NCI-H2227 (cell line): Measurements from ENCODE around the gene ZNF699.
"Not testable (repeated sequence)": the region's sequence is repeated elsewhere in the genome, so short reads cannot be mapped to it uniquely, and the experiment has no call there.

ENCODE experiments used
- DNase-seq: peaks from one replicate; lab custom pipeline; 2025; ENCODE audit not compliant: unreplicated experiment; lab: John Stamatoyannopoulos, UW

Gene ZNF699

DNA sequence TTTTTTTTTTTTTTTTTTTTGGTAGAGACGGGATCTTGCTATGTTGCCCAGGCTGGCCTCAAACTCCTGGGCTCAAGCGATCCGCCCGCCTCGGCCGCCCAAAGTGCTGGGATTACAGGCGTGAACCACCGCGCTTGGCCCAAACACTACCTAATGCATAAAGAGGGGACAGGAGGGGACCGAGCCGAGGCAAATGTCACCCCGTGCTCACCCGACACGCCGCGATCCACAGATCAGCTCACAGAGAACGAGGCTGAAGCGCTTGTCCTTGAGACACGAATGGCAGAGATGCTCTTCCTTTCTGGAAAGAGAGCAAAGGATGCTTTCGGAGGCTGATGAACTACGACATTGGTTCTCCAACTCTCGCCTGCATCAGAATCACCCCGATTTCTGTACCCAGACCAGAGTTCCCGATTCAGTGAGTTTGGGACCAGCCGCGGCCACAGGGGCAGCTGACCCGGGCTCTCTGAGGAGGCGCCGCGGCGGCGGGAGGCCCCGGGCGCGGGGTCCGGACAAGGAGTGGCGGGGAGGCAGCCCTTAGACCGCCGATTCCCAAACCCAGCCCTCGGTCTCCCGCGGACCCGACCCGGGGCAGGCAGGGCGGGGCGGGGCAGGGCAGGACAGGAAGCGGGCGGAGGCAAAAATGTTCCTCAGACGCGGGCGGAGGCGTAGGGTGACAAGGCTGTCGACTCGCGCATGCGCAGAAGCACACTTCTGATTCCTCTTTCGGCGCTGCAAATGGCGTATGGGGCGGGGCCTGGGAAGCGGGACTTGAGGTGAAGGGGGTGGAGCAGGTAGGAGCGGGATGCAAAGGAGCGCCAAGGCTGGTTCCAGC, at the start of gene ZNF699:
ZNF699 (minus strand) TSS at position 700 of the 835 bp plus-strand sequence. CDS start 4,719 bp downstream, outside the sequence.
- DNase-seq, result peak; percentile 96

DNA sequence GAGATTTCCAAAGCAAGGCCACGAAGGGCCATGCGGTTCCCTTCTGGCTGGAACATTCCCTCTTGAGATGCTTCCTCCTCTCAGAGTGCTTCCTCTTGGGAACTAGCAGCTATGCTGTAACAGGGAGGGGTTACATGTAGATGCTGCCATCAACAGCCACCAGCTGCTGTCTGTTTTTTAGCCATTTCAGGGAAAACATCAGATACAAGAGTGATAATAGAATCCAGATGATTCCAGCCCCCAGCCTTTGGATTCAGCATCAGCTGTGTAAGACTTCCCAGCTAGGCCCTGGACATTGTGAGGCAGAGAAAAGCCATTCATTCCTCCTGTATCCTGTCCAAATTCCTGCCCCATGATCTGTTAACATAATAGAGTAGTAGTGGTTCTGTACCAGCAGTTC, 45.0 kb upstream of the ZNF699 start:
- DNase-seq, result no peak

DNA sequence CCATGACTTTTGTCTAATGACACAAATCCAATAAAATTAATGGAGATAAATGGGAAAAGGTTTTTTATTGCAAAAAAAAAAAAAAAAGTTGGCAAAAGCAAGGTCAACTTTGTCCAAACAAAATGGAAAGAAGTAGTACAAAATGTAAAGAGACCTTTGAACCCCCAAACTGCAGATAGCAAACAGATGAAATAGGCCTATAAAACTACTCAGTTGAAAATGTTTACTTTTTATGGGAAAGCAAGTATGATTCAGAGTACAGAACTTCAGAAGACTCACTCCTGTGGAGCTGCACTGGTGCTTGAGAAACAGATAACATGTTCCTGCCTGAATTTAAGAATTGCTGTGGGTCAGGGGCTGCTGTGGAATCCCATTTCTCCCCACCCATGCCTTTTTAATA, 43.4 kb upstream of the ZNF699 start:
- no peak for DNase-seq

DNA sequence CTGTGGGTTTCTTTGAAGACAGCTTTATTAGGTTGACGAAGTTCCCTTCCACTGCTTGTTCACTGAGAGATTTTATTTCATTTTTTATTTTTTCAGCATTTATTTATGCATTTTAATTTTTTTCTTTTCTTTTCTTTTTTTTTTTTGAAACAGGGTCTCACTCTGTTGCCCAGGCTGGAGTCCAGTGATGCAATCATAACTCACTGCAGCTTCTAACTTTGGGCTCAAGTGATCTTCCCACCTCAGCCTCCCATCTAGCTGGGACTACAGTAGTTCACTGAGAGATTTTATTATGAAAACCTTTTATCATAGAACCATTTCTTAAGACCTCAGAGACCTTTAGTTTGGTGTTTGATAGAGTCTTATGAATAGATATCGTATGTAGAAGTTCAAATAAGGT, 42.9 kb upstream of the ZNF699 start:
- no peak for DNase-seq

DNA sequence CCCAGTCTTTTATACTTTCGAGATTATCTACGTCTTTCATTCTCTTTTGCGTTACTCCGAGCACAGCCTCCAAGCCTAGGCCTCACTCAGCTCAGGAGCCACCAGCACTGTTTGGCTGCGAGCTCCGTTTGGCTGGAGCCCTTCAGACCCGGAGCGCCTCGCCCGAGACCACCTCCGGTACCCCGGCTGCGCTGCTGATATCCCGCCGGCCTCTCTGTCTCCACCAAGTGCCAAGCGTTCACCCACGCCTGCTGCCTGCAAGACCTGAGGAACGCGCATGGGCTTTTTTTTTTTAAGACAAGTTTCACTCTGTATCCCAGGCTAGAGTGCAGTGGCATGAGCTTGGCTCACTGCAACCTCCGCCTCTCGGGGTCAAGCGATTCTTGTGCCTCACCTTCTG, 39.0 kb upstream of the ZNF699 start:
- DNase-seq, result no peak

DNA sequence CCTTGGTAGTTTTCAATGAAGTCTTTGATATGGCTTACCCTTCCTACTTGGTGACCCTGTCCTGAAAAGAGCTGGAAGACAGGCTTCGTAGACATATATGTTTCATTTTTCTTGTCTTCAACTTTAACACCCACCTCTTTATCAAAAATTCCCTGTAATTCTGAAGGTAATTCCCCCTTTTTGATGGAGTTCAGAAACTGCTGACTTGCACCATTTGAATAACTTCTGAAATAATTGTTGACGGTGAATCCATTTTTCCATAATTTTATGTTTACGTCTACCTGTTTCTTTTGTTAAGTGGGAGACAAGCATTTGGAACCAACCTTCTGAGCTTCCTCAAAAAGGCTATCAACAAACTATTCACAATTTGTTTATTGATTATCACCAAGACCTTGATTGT, 38.6 kb upstream of the ZNF699 start:
- DNase-seq, result no peak

DNA sequence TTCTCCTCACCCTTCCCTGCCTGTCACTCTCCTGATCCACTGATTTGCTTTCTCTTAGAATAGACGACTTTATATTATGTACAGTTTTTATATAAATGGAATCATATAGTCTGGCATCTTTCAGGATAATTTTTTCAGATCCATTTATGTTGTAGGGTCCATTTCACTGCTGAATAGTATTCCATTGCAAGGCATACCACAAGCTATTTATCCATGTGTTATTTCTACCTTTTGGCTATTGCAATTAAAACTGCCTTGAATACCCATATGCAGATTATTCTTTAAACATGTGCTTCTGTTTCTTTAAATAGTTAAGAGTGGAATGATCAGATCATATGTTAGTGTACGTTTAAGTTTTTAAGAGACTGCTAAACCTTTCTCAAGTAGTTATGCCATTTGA, 35.4 kb upstream of the ZNF699 start:
- DNase-seq, result no peak

DNA sequence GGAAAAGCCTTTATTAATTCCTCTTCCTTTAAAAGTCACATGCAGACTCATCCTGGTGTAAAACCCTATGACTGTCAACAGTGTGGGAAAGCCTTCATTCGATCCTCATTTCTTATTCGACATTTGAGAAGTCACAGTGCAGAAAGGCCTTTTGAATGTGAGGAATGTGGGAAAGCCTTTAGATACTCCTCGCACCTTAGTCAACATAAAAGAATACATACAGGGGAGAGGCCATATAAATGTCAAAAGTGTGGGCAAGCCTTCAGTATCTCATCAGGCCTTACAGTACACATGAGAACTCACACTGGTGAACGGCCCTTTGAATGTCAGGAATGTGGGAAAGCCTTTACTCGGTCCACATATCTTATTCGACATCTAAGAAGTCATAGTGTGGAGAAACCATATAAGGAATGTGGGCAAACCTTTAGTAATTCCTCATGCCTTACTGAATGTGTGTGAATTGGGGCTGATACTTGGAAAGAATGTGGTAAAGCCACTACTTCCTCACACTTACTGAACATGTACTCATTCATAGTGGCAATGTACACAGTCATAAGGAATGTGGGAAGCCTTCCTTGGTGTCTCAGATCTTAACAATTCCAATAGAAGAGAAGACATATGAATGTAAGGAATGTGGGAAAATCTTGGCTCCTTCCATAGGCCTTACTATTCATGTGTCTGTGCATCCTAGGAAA, 33.1 kb upstream of the ZNF699 start:
- no peak for DNase-seq

DNA sequence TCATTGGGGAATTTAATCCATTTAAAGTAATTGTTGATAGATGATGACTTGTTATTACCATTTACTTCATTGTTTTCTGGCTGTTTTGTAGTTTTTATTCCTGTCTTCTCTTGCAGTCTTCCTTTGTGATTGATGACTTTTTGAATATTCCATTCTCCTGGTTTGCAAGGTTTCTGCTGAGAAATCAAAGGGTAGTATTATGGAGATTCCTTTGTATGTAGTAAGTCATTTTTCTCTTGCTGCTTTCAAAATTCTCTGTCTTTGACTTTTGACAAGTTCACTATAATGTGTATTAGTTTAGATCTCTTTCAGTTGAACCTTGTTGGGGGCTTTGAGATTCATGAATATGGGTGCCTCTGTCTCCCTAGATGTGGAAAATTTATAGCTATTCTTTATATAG, 20.4 kb upstream of the ZNF699 start:
- DNase-seq, result no peak

DNA sequence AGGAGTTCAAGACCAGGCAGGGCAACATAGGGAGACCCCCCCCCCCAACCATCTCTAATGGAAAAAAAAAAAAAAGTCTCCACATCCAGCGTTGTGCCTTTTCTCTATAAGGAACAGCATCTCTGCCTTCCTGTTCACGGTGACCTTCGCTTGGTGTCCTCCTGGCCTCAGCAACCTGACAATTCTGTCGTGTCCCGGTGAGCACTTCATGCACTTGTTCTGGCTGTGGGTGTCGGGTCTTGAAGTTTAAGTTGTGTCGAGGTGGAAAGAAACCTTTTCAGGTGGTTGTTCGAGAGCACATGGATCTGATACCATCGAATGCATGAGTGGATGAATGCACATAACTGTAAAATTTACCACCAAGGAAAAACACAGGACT, 14.9 kb upstream of the ZNF699 start:
- DNase-seq, result no peak

DNA sequence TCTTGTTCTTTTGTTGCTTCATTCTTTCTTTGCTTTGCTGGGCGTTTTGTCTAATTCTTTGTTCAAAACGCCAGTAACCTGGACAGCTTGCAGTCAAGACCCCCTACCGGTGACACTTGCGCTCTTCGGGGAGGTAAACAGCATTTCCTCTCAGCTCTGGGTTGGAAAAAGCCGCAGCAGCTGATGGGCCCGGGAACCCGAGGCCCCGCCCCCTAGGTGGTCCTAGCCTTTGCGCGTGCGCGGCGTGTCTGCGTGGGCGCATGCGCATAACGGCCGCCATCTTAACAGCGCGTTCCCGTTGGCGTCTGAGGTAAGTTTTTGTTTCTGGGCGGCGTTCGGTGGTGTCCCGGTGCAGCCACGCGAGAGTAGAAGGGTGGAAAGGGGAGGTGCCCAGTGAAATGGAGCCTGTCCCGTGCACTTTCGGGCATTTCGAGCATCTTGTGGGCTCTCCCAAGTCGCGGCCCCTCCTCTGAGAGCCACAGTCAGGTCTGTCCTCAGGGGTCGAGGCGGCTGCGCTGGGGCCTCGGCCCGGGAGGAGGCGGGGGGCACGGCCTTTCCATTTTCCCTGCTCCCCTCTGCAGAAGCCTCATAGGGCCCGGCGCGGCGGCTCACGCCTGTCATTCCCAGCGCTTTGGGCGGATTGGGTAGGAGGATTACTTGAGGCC, 14.4 kb upstream of the ZNF699 start, which contains the start of gene ZNF559:
ZNF559 (plus strand) TSS at position 261 of the 665 bp plus-strand sequence. CDS start 14,371 bp downstream, outside the sequence.
- DNase-seq, result peak; percentile 94

DNA sequence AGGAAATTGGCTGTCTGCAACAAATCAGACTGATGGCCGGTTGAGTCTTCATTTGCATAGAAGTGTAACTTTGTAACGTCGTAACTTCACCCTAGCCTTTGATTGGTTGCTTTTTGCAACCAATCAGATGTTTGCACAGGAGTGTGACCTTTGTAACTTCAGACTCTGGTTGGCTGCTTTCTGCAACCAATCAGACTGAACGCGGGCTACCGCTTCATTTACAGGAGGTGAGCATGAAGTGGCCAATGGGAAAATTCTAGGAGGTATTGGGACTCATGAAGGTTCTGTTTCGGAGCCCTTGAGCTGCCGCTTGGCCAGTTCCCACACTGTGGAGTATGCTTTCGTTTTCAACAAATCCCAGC, 13.9 kb upstream of the ZNF699 start:
- DNase-seq, result peak; percentile 76

DNA sequence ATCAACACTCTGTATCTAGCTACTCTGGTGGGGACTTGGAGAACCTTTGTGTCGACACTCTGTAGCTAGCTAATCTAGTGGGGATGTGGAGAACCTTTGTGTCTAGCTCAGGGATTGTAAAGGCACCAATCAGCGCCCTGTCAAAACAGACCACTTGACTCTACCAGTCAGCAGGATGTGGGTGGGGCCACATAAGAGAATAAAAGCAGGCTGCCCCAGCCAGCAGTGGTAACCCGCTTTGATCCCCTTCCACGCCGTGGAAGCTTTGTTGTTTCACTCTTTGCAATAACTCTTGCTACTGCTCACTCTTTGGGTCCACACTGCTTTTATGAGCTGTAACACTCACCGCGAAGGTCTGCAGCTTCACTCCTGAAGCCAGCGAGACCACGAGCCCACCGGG, 12.6 kb upstream of the ZNF699 start:
- not testable (repeated sequence) for DNase-seq

DNA sequence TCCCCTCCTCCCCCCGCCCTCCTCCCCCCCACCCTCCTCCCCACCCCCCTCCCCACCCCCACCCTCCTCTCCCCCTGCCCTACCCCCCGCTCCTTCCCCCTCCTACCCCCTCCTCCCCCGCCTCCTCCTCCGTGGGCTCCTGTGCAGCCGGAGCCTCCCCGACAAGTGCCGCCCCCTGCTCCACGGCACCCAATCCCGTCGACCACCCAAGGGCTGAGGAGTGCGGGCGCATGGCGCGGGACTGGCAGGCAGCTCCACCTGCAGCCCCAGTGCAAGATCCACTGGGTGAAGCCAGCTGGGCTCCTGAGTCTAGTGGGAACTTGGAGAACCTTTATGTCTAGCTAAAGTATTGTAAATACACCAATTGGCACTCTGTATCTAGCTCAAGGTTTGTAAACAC, 12.1 kb upstream of the ZNF699 start:
- DNase-seq, result not testable (repeated sequence)

DNA sequence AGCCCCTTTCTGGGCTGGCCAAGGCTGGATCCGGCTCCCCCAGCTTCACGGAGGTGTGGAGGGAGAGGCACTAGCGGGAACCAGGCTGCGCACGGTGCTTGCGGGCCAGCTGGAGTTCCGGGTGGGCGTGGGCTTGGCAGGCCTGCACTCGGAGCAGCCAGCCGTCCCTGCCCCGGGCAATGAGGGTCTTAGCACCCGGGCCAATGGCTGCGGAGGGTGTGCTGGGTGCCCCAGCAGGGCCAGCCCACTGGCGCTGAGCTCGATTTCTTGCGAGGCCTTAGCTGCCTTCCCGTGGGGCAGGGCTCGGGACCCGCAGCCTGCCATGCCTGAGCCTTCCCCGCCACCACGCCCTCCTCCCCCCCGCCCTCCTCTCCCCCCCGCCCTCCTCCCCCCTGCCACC, 11.7 kb upstream of the ZNF699 start:
- DNase-seq, result no peak

DNA sequence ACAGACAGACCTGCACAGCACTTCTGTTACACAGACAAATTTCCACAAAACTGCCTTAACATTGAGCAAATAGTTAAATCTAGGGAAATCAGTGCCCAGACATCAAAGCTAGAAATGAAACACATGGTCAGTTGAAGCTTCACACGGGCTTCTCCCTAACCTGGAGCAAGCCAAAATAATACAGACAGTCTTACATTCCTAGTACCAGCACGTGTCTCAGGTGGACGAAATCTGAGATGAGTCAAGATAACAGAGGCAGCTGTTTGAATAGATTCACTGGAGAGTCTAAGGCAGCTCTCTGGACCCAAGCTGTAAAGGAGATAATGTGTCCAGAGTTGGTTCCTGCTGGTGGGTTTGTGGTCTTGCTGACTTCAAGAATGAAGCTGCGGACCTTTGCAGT, 4.1 kb upstream of the ZNF699 start:
- no peak for DNase-seq

DNA sequence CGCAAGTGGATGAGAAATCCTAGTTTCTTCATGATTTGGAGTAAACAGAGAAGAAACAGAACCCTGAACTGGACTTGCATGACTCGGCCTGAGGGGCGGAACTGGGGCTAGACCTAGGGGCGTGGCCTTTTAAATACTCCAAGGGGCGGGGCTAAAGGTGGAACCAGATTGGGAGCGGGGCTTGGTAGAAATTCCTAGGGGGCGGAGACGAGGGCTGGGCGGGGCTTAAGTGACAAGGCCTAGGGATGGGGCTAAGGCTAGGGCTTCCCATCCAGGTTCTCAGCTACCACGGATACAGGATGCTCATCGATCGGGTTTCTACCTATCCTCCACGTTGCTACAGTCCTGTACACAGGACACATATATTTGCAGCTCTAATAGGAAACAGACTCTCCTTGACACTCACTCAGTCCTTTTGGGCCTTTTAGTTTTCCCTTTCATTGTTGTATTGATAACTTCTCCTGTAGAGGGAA, 372 bp upstream of the ZNF699 start:
- peak; percentile 95 for DNase-seq

DNA sequence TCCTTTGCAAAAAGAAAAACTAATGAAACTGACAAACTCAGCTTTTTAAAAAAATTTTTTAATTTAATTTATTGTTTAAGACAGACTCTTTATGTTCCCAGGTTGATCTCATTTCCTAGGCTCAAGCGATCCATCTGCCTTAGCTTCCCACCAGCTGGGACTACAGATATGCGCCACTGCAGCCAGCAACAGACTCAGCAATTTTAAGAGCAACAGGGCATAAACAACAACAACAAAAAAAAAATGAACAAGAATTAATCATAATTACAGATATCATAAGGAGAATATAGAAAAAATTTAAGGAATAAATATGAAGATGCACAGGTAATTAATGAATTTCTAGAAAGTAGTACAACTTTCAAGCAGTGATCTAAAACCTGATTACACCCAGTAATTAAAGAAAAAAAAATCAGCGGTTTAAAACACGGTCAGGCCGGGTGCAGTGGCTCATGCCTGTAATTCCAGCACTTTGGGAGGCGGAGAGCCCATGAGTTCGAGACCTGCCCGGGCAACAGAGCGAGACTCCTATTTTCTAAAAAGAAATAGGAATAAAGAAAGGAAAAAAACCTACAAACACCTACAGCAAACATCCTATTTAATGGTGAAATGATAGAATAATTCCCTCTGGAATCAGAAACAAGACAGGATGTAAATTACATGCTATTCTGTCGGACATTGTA, 1.4 kb downstream of the ZNF699 start:
- DNase-seq, result no peak

DNA sequence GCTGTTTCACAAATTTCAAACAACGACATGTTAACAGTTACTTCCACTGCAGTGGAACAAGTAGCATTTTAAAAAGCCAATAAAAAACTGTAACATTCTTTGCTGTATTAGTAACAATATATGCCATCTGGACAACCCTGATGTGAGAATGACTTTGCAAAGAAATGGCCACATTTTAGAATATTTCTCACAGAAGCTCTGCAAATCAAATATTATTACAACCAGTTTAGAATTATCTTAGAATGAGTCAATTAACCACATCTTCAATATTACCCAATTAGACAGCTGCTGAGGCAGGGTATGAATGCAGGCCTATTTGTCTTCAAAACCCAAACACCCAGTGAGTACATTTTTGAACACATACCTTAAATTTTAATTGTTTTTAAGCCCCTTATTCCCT, 3.2 kb downstream of the ZNF699 start:
- no peak for DNase-seq

DNA sequence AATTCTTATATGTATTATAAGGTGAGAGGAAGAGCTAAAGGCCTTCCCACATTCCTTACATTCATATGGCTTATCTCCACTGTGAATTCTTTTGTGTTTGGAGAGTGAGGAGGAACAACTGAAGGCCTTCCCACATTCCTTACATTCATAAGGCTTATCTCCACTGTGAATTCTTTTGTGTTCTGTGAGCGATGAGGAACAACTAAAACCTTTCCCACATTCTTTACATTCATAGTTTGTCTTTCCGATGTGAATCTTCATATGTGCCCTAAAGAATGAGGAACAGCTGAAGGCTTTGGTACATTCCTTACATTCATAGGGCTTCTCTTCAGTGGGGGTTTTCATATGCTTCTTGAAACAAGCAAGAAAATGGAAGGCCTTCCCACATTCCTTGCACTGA, 13.3 kb downstream of the ZNF699 start:
- no peak for DNase-seq

DNA sequence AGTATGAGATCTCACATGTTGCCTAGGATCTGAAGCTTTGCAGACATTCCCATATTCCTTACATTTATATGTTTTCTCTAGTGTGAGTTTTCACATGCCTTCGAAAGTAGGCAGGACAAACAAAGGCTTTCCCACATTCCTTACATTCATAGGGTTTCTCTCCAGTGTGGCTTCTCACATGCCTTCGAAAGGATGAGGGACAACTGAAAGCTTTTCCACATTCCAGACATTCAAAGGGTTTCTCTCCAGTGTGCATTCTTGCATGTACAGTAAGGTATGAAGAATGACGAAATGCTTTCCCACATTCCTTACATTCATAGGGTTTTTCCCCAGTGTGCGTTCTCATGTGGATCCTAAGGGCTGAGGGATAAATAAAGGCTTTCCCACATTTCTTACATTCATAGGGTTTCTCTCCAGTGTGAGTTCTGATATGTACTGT, 14.2 kb downstream of the ZNF699 start:
- DNase-seq, result no peak
